A172 (cell line): ENCODE data around the gene ITGB5. TPM values are rescaled to one million over a fixed set of nuclear protein-coding genes. Genes with fewer than 3 reads are reported as not detected.
A peak's percentile ranks its signal among the peaks of the same experiment; 100 is the strongest.

Source experiments
- DNase-seq: peaks from one replicate; pipeline ENCODE4 v3.0.0-alpha.2; 2015; ENCODE audit warnings: low spot score
- total RNA-seq: library from RNA; depleted of rRNA; stranded (reverse); fragments of >200 nt; shearing (Covaris generic); gene quantifications from 2 replicates; pipeline ENCODE4 v1.2.3, GENCODE V29; 2014

ITGB5 gene
- total RNA-seq, 1 experiment from 2014 or later: 146 TPM

- peak; percentile 77 for DNase-seq
These were observed 49.4 kb downstream of the ITGB5 start for GRCh38 chr3:124837730-124838186.

- DNase-seq: no peak
These were observed 50.1 kb downstream of the ITGB5 start for GRCh38 chr3:124837065-124837464.

- no peak for DNase-seq
These were observed 50.7 kb downstream of the ITGB5 start for GRCh38 chr3:124836448-124836847.

GRCh38 chr3:124834723-124835718 lies 52.1 kb downstream of the ITGB5 start:
- DNase-seq: peak; percentile 90

- no peak for DNase-seq
These were observed 53.3 kb downstream of the ITGB5 start for GRCh38 chr3:124833710-124834332.

- DNase-seq: peak; percentile 88
These were observed 54.1 kb downstream of the ITGB5 start for GRCh38 chr3:124832782-124833709.

- no peak for DNase-seq
These were observed 55.5 kb downstream of the ITGB5 start for GRCh38 chr3:124831628-124832199.

- no peak for DNase-seq
These were observed 57.2 kb downstream of the ITGB5 start for GRCh38 chr3:124829819-124830554.

GRCh38 chr3:124829178-124829818 lies 57.9 kb downstream of the ITGB5 start:
- DNase-seq: no peak

GRCh38 chr3:124827476-124828206 lies 59.5 kb downstream of the ITGB5 start:
- peak; percentile 45 for DNase-seq

- DNase-seq: peak; percentile 81
These were observed 60.5 kb downstream of the ITGB5 start for GRCh38 chr3:124826703-124827102.

- DNase-seq: no peak
These were observed 62.8 kb downstream of the ITGB5 start for GRCh38 chr3:124824286-124824915.

GRCh38 chr3:124823648-124824047 lies 63.5 kb downstream of the ITGB5 start:
- DNase-seq: no peak

- DNase-seq: no peak
These were observed 64.0 kb downstream of the ITGB5 start for GRCh38 chr3:124823206-124823605.

GRCh38 chr3:124821356-124821755 lies 65.8 kb downstream of the ITGB5 start:
- DNase-seq: no peak

- DNase-seq: no peak
These were observed 68.6 kb downstream of the ITGB5 start for GRCh38 chr3:124818398-124819091.

- no peak for DNase-seq
These were observed 70.1 kb downstream of the ITGB5 start for GRCh38 chr3:124817079-124817478.

GRCh38 chr3:124816206-124816605 lies 71.0 kb downstream of the ITGB5 start:
- DNase-seq: no peak
